NB4 (cell line): ENCODE results near the gene CPD.

Experiments
- CTCF ChIP-seq: IDR thresholded peaks from one replicate; pipeline ENCODE4 v1.5.1; 2012; ENCODE audit warnings: low read depth, low read length
- POLR2A ChIP-seq: IDR thresholded peaks from 2 replicates; pipeline ENCODE4 v1.6.1; 2011; ENCODE audit warnings: mild to moderate bottlenecking; ENCODE audit not compliant: insufficient read length; ENCODE audit errors: extremely low read depth

- TF ChIP-seq CTCF = no peak
- no peak for TF ChIP-seq POLR2A
Measured at GRCh38 chr17:30368912-30369720, 9.6 kb upstream of the CPD start.
